WERI-Rb-1 (cell line): Measurements from ENCODE around the gene FAM241B.
A peak's percentile ranks its signal among the peaks of the same experiment; 100 is the strongest.

Experiments
- DNase-seq: peaks from one replicate; pipeline ENCODE4 v3.0.0-alpha.2; 2020
- H3K27ac ChIP-seq: fragments of 250-450 bp; sonication (Bioruptor Pico); 2 replicates; pipeline ENCODE4 v1.5.1; 2020; ENCODE audit warnings: mild to moderate bottlenecking, moderate library complexity
- H3K27me3 ChIP-seq: fragments of 250-450 bp; sonication (Bioruptor Pico); 2 replicates; pipeline ENCODE4 v1.5.1; 2021; ENCODE audit warnings: mild to moderate bottlenecking, low read depth, moderate library complexity; ENCODE audit not compliant: insufficient read depth, severe bottlenecking
- H3K36me3 ChIP-seq: fragments of 250-450 bp; sonication (Bioruptor Pico); 2 replicates; pipeline ENCODE4 v1.5.1; 2020; ENCODE audit warnings: mild to moderate bottlenecking, moderate library complexity
- H3K4me3 ChIP-seq: 2 replicates; pipeline ENCODE4 v1.5.1; 2011; ENCODE audit warnings: low read depth, mild to moderate bottlenecking, control low read depth, low read length
- H3K9me3 ChIP-seq: fragments of 250-450 bp; sonication (Bioruptor Pico); 2 replicates; pipeline ENCODE4 v1.5.1; 2021; ENCODE audit warnings: mild to moderate bottlenecking, moderate library complexity; ENCODE audit not compliant: severe bottlenecking
- TF ChIP-seq, protein P1 (sequence below): IDR thresholded peaks from 2 replicates; pipeline ENCODE4 v1.5.1; 2011; ENCODE audit warnings: low read depth, mild to moderate bottlenecking, control low read depth, inconsistent platforms, low read length

Gene FAM241B

DNA sequence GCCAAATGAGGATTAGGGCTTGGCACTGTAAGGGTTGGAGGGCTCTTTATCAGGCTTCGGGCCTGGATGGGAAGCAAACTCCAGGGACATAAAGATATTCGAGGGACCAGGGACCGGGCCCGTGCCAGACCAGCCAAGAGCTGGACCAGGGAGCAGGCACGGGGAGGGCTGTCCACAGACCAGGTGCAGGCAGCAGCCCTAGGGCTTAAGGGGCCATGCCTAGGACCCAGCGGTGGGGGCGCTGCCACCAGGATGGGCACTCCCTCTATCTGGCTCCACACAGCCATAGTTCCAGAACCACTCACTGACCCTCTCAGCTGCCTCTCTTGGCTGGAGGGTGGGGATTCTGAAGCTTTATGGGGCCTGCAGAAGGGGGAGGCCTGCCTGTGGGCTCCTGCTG is 32.9 kb downstream of the FAM241B start:
- Histone ChIP-seq H3K36me3 (no peaks in the 10 kb centered on the region), H3K27ac (no peak overlapping the region), H3K27me3 (no peaks in the 10 kb centered on the region), H3K9me3 (no peaks in the 10 kb centered on the region), H3K4me3 (no peak overlapping the region)
- TF ChIP-seq, protein P1, sequence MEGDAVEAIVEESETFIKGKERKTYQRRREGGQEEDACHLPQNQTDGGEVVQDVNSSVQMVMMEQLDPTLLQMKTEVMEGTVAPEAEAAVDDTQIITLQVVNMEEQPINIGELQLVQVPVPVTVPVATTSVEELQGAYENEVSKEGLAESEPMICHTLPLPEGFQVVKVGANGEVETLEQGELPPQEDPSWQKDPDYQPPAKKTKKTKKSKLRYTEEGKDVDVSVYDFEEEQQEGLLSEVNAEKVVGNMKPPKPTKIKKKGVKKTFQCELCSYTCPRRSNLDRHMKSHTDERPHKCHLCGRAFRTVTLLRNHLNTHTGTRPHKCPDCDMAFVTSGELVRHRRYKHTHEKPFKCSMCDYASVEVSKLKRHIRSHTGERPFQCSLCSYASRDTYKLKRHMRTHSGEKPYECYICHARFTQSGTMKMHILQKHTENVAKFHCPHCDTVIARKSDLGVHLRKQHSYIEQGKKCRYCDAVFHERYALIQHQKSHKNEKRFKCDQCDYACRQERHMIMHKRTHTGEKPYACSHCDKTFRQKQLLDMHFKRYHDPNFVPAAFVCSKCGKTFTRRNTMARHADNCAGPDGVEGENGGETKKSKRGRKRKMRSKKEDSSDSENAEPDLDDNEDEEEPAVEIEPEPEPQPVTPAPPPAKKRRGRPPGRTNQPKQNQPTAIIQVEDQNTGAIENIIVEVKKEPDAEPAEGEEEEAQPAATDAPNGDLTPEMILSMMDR, result no peak
- DNase-seq, result no peak

- peak; percentile 40 for DNase-seq
- TF ChIP-seq, protein P1, result peak; percentile 46
- H3K27ac ChIP-seq, result no peak overlapping the region
- no peaks in the 10 kb centered on the region for H3K27me3 ChIP-seq
- no peaks in the 10 kb centered on the region for H3K9me3 ChIP-seq
- no peak overlapping the region for H3K4me3 ChIP-seq
- H3K36me3 ChIP-seq, result no peaks in the 10 kb centered on the region
These were observed 33.4 kb downstream of the FAM241B start for GRCh38 chr10:69663369-69663947.

DNA sequence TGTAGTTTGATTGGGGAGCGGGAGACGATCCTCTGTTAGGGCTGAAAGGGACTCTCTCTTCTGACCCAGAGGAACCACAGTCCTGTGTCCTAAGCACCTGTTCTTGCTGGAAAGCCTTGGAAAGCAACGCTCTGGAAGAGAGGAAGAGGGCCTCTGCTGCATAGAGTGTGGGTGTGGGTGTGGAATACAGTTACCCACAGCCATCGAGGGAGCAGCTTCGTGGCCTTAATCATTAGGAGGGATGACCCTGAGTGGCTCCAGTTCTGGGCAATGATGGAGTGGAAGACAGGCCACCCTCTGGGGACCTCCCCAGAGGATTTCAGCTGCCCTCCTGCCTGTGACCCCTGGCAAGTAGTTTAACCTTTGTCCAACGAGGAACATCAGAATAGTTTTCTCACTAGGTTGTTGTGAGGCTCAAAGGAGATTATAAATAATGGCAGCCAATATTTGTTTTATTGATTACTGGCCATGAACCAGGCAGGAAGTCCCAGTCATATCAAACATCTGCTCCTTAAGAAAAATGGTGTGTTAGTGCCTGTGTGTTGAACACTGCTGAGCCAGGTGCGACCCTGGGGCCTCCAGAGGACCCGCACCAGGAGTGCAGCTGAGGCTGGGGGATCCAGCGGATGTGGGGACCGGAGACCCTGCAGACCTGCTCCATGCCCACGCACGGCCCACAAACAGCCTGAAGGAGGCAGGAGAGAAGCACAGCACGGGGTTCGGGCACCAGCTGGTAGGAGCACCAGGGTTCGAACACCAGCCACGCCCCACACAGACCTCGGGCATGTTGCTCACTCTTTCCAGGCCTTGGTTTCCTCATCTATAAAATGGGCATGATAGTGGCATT is 35.6 kb downstream of the FAM241B start:
- H3K36me3 ChIP-seq, result no peaks in the 10 kb centered on the region
- H3K27ac ChIP-seq, result no peak overlapping the region

GRCh38 chr10:69666756-69667155 is 36.7 kb downstream of the FAM241B start:
- no peak overlapping the region for H3K27ac ChIP-seq
- TF ChIP-seq, protein P1, result 0 out of 2 replicates have a peak, but pooled peaks have one; percentile 5
- no peaks in the 10 kb centered on the region for H3K27me3 ChIP-seq
- no peak overlapping the region for H3K4me3 ChIP-seq
- no peak for DNase-seq
- no peaks in the 10 kb centered on the region for H3K36me3 ChIP-seq
- H3K9me3 ChIP-seq, result no peaks in the 10 kb centered on the region

More for the DNA sequence above, 35.6 kb downstream of the FAM241B start:
- no peak for DNase-seq
- Histone ChIP-seq H3K27me3 (no peaks in the 10 kb centered on the region), H3K4me3 (no peak overlapping the region), H3K9me3 (no peaks in the 10 kb centered on the region)
- TF ChIP-seq, protein P1, result peak; percentile 32; the same call in 1 of the 2 replicates

GRCh38 chr10:69668721-69669120 is 38.7 kb downstream of the FAM241B start:
- Histone ChIP-seq H3K9me3 (no peaks in the 10 kb centered on the region), H3K27me3 (no peaks in the 10 kb centered on the region), H3K4me3 (no peak overlapping the region), H3K36me3 (no peaks in the 10 kb centered on the region), H3K27ac (no peak overlapping the region)
- TF ChIP-seq, protein P1, result no peak
- DNase-seq, result no peak
